Hepatocyte (in vitro differentiated cells): ENCODE data around the gene SLC7A5.

Source experiments
- EZH2 ChIP-seq: fragments of 200-600 bp; sonication (generic); IDR thresholded peaks from 2 replicates; pipeline ENCODE4 v1.6.1; 2016; ENCODE audit warnings: antibody characterized with exemption, mild to moderate bottlenecking, borderline replicate concordance
- EZH2phosphoT487 ChIP-seq: fragments of 200-600 bp; sonication (generic); IDR thresholded peaks from one replicate; pipeline ENCODE4 v1.6.1; 2018; ENCODE audit warnings: antibody characterized with exemption, mild to moderate bottlenecking, low read depth, moderate library complexity; ENCODE audit not compliant: unreplicated experiment, severe bottlenecking
- TF ChIP-seq, protein P1 (sequence below): fragments of 200-600 bp; sonication (generic); IDR thresholded peaks from 2 replicates; pipeline ENCODE4 v1.5.1; 2016; ENCODE audit warnings: antibody characterized with exemption, mild to moderate bottlenecking; ENCODE audit not compliant: poor library complexity

DNA sequence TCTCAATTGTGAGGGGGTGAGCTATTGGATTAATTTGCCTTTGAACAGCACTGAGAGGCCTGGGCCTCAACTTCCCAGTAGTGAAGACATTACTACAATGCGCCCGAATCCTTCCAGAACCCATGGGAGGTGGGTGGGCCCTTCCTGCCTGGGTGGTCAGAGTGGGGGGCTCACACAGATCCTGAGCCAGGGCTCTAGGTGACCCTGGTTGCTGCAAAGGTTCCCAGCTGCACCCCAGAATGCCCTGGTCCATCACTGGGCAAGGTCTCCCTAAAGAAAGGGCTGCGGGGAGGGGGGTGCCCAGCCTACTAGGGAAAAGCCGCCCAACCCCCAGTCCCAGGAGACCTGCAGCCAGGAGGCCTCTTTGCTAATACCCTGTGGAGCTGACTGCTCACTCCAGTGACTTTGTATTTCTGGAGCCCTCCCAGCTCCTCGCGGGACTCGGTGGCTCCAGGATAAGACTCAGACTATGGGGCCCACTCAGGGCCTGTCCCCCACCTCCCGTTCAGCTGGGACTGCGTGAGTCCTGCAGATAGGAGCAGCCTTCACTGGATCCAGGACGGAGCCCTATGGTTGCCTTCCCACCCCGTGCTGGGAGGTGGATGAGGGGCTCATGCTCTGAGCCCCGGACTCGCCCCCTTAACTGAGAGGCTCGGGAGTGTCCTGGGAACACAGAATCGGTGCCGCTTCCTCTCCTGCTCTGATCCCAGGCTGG, 40.2 kb downstream of the SLC7A5 start:
- TF ChIP-seq, protein P1, sequence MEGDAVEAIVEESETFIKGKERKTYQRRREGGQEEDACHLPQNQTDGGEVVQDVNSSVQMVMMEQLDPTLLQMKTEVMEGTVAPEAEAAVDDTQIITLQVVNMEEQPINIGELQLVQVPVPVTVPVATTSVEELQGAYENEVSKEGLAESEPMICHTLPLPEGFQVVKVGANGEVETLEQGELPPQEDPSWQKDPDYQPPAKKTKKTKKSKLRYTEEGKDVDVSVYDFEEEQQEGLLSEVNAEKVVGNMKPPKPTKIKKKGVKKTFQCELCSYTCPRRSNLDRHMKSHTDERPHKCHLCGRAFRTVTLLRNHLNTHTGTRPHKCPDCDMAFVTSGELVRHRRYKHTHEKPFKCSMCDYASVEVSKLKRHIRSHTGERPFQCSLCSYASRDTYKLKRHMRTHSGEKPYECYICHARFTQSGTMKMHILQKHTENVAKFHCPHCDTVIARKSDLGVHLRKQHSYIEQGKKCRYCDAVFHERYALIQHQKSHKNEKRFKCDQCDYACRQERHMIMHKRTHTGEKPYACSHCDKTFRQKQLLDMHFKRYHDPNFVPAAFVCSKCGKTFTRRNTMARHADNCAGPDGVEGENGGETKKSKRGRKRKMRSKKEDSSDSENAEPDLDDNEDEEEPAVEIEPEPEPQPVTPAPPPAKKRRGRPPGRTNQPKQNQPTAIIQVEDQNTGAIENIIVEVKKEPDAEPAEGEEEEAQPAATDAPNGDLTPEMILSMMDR, result no peak
- TF ChIP-seq EZH2phosphoT487 (no peak), EZH2 (no peak)
